Right atrium auricular region (tissue), 2 donors: ENCODE measurements around the gene PGGHG. TPM values are rescaled to one million over a fixed set of nuclear protein-coding genes. Genes with fewer than 3 reads are reported as not detected.
A peak's percentile ranks its signal among the peaks of the same experiment; 100 is the strongest.

Experiments used
- DNase-seq: peaks from one replicate; pipeline ENCODE4 v3.0.0-alpha.2; 2019; ENCODE audit warnings: low spot score
- H3K27ac ChIP-seq, 2 donors: fragments of 200-600 bp; sonication (generic); 1 replicate in 1 of 2; 2 replicates in 1 of 2; pipeline ENCODE4 v1.5.1; 2016 to 2019
- H3K27me3 ChIP-seq, 2 donors: fragments of 200-600 bp; sonication (generic); one replicate each; pipeline versions ENCODE4 v1.5.1 to v1.6.0; 2017 to 2019
- H3K36me3 ChIP-seq: fragments of 200-600 bp; sonication (generic); one replicate; pipeline ENCODE4 v1.5.1; 2016
- H3K4me1 ChIP-seq, 2 donors: fragments of 200-600 bp; sonication (generic); one replicate each; pipeline versions ENCODE4 v1.5.1 to v1.6.0; 2017 to 2019
- H3K4me3 ChIP-seq, 2 donors: fragments of 200-600 bp; sonication (generic); 1 replicate in 1 of 2; 2 replicates in 1 of 2; pipeline ENCODE4 v1.5.1; 2017 to 2019; ENCODE audit warnings: mild to moderate bottlenecking in 1 of 2, moderate library complexity in 1 of 2
- H3K9me3 ChIP-seq, 2 donors: fragments of 200-600 bp; sonication (generic); one replicate each; pipeline ENCODE4 v1.5.1; 2019
- total RNA-seq, 2 donors: library from RNA; depleted of rRNA; stranded (reverse); fragments of >200 nt; gene quantifications; one replicate each; pipeline ENCODE4 v1.1.0, GENCODE V29; 2016
- TF ChIP-seq, protein P1 (sequence below), 2 donors: fragments of 200-600 bp; sonication (generic); IDR thresholded peaks; one replicate each; pipeline ENCODE4 v1.5.1; 2019; ENCODE audit warnings: antibody characterized with exemption in 2 of 2

The PGGHG gene
- total RNA-seq, 2 donors from 2014 or later, result 4.9 to 9.4 TPM

DNA sequence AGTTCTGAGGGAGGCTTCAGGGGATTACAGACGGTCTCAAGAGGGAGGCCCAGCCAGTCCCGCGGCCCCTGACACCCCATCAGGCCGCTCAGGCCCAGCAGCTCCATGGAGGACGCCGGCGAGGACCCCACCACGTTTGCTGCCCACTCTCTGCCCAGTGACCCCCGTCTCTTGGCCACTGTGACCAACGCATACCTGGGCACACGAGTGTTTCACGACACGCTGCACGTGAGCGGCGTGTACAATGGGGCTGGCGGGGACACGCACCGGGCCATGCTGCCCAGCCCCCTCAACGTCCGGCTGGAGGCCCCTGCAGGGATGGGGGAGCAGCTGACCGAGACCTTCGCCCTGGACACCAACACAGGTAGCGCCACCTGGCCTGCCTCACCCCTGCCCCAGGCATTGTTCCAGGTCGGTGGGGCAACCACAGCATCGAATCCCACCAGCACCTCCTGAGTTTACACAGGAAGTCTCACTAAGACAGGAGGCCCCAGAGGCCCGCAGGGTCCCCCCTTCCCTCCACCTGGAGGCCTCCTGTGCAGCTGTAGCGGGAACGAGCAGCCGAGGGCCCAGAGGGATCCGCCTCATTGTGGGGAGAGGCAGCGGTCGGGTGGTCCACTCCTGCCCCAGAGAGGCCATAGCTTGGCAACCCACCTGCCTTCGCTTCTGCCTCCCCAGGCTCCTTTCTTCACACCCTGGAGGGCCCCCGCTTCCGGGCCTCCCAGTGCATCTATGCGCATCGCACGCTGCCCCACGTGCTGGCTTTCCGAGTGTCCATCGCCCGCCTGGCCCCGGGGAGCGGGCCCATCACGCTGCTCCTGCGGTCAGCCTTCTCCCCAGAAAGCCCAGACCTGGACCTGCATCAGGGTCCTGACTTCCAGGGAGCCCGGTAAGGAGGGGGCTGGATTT is 1.0 kb downstream of the PGGHG start:
- Histone ChIP-seq H3K4me3 (peak overlapping the region; percentile 62 to 79), H3K27me3 (no peaks in the 10 kb centered on the region), H3K9me3 (no peaks in the 10 kb centered on the region), H3K36me3 (no peaks in the 10 kb centered on the region), H3K27ac (peak overlapping the region; percentile 60 to 65), H3K4me1 (peaks cover 0 to 23% of the 10 kb centered on the region in 2 donors)
- DNase-seq, result no peak
- TF ChIP-seq, protein P1, sequence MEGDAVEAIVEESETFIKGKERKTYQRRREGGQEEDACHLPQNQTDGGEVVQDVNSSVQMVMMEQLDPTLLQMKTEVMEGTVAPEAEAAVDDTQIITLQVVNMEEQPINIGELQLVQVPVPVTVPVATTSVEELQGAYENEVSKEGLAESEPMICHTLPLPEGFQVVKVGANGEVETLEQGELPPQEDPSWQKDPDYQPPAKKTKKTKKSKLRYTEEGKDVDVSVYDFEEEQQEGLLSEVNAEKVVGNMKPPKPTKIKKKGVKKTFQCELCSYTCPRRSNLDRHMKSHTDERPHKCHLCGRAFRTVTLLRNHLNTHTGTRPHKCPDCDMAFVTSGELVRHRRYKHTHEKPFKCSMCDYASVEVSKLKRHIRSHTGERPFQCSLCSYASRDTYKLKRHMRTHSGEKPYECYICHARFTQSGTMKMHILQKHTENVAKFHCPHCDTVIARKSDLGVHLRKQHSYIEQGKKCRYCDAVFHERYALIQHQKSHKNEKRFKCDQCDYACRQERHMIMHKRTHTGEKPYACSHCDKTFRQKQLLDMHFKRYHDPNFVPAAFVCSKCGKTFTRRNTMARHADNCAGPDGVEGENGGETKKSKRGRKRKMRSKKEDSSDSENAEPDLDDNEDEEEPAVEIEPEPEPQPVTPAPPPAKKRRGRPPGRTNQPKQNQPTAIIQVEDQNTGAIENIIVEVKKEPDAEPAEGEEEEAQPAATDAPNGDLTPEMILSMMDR (IDR thresholded peaks at IDR 0.05), result no peak

DNA sequence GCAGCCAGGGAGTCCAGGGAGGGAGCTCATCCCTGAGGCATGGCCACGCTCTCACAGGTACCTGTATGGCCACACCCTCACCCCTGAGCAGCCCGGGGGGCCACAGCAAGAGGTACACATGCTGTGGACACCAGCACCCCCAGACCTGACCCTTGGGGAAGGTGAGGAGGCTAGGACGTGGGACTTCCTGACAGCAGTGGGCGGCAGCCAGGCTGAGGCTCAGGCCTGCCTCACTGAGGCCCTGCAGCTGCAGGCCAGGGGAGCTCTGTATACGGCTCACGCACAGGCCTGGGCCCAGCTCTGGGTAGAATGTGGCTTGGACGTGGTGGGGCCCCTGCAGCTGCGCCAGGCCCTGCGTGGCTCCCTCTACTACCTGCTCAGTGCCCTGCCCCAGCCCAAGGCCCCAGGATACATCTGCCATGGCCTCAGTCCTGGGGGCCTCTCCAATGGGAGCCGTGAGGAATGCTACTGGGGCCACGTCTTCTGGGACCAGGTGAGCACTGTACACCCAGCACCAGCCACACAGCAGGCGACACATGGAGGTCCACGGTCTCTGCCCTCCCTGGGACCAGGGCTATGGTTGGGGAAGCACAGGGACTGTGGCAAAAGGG is 1.8 kb downstream of the PGGHG start:
- DNase-seq, result no peak
- peaks cover 0 to 23% of the 10 kb centered on the region in 2 donors for H3K4me1 ChIP-seq
- H3K27me3 ChIP-seq, result no peaks in the 10 kb centered on the region
- no peaks in the 10 kb centered on the region for H3K9me3 ChIP-seq
- H3K27ac ChIP-seq, result no peak overlapping the region
- H3K36me3 ChIP-seq, result no peaks in the 10 kb centered on the region
- TF ChIP-seq, protein P1 (IDR thresholded peaks at IDR 0.05), result no peak
- no peak overlapping the region for H3K4me3 ChIP-seq

DNA sequence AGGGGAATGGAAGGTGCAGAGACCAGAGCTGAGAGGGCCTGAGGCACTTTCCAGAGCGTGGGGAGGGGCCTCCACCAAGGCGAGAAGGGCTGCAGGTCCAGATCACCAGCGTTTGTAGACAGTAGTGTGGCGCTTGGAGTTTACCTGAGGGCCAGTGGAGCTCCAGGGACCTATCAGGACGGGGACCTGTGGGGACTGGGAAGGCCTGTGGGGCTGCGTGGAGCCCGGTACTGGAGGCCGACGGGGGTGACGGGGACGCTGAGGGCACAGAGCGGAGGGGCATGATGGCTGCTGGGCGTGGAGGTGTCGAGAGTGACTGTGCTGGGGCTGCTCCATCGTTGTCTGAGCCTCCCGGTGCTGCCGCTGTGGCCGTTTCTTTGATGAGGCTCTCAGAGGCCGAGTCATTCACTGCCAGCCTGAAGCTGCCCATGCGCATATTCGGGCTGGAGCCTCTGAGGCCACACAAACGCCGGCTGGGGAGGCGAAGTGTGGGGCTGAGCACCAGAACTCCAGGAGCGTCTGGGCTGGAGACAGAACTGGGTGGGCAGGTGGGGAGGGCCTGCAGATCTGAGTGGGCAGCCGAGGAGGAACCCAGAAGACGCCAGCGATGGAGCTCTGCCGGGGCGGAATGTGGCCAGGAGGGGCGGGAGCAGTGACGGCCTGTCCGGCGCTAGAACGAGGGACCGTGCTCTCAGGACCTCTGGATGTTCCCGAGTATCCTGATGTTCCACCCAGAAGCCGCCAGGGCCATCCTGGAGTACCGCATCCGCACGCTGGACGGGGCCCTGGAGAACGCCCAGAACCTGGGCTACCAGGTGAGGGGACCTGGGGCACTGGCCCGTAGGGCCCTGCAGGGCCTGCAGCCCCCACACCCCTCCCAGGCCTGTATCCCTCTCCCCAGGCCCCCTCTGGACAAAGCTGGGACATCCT is 2.6 kb downstream of the PGGHG start:
- H3K27me3 ChIP-seq, result no peaks in the 10 kb centered on the region
- DNase-seq, result no peak
- peaks cover 0 to 23% of the 10 kb centered on the region in 2 donors for H3K4me1 ChIP-seq
- no peak overlapping the region for H3K27ac ChIP-seq
- H3K4me3 ChIP-seq, result no peak overlapping the region
- TF ChIP-seq, protein P1 (IDR thresholded peaks at IDR 0.05), result no peak
- no peaks in the 10 kb centered on the region for H3K9me3 ChIP-seq
- H3K36me3 ChIP-seq, result no peaks in the 10 kb centered on the region

DNA sequence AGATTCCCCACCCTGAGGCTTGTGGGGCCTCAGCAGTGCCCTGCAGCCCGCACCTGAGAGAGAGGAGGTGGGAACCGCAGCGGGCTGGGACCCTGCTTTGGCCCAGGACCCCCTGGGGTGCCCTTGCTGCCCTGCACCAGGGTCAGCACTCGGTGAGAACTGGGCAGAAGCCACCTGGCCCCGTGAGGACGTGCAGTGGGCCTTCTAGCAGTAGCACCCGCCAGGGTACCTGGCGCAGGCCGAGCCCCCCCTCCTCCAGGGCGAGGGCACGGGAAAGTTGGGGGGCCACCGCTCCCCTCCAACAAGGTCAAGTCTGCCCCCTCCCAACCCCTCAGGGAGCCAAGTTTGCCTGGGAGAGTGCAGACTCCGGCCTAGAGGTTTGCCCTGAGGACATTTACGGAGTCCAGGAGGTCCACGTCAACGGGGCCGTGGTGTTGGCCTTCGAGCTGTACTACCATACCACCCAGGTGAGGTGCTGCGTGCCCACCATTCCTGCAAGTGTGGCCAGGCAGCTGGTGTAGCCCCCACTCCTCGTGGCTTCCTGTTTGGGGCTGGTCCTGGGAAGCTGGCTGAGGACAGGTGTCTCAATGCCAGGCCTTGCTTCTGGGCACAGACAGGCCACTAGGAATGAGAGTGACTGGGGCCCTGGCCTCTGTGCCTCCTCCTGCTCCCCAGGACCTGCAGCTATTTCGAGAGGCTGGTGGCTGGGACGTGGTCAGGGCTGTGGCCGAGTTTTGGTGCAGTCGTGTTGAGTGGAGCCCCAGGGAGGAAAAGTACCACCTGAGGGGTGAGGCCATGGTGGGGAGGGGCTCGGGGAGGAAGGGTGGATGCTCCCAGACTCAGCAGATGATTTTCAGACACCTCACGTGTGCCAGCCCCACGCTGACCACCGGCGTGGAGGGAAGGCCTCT is 3.5 kb downstream of the PGGHG start:
- no peaks in the 10 kb centered on the region for H3K27me3 ChIP-seq
- H3K27ac ChIP-seq, result no peak overlapping the region
- no peaks in the 10 kb centered on the region for H3K9me3 ChIP-seq
- no peaks in the 10 kb centered on the region for H3K36me3 ChIP-seq
- TF ChIP-seq, protein P1 (IDR thresholded peaks at IDR 0.05), result no peak
- H3K4me1 ChIP-seq, result peaks cover 0 to 23% of the 10 kb centered on the region in 2 donors
- DNase-seq, result no peak
- H3K4me3 ChIP-seq, result no peak overlapping the region
